DMS153 treated with DMSO at 0.1 percent for 48 hours (cell line): ENCODE measurements around the gene ELAVL2.

Experiments
- DNase-seq: peaks from one replicate; lab custom pipeline; 2025; ENCODE audit not compliant: unreplicated experiment; lab: John Stamatoyannopoulos, UW

Gene ELAVL2

GRCh38 chr9:23826120-23826629 is at the start of gene ELAVL2:
Gene ELAVL2 (minus strand): TSS chr9:23826240. CDS start chr9:23762234, 64,006 bp downstream.
- DNase-seq: no peak

GRCh38 chr9:23858234-23858633 is 32.2 kb upstream of the ELAVL2 start:
- DNase-seq: no peak

- no peak for DNase-seq
Observed at GRCh38 chr9:23855873-23856604, 30.0 kb upstream of the ELAVL2 start.

GRCh38 chr9:23850690-23851629 is 24.9 kb upstream of the ELAVL2 start:
- DNase-seq: no peak

GRCh38 chr9:23850242-23850689 is 24.2 kb upstream of the ELAVL2 start:
- no peak for DNase-seq

GRCh38 chr9:23849379-23850035 is 23.5 kb upstream of the ELAVL2 start:
- no peak for DNase-seq

GRCh38 chr9:23842565-23843129 is 16.6 kb upstream of the ELAVL2 start:
- DNase-seq: no peak

GRCh38 chr9:23841304-23841703 is 15.3 kb upstream of the ELAVL2 start:
- no peak for DNase-seq

GRCh38 chr9:23837038-23837437 is 11.0 kb upstream of the ELAVL2 start:
- no peak for DNase-seq

GRCh38 chr9:23830929-23831730 is 5.1 kb upstream of the ELAVL2 start:
- no peak for DNase-seq

GRCh38 chr9:23830476-23830805 is 4.4 kb upstream of the ELAVL2 start:
- no peak for DNase-seq

GRCh38 chr9:23829580-23830475 is 3.8 kb upstream of the ELAVL2 start:
- DNase-seq: no peak

GRCh38 chr9:23825700-23826099 is 340 bp downstream of the ELAVL2 start:
- DNase-seq: no peak

- no peak for DNase-seq
Observed at GRCh38 chr9:23824830-23825591, 1.0 kb downstream of the ELAVL2 start.

- DNase-seq: no peak
Observed at GRCh38 chr9:23823986-23824829, 1.8 kb downstream of the ELAVL2 start.

- DNase-seq: no peak
Observed at GRCh38 chr9:23823269-23823668, 2.8 kb downstream of the ELAVL2 start.
